ENCODE measurements around the gene WDR59.

WDR59 gene

DNA sequence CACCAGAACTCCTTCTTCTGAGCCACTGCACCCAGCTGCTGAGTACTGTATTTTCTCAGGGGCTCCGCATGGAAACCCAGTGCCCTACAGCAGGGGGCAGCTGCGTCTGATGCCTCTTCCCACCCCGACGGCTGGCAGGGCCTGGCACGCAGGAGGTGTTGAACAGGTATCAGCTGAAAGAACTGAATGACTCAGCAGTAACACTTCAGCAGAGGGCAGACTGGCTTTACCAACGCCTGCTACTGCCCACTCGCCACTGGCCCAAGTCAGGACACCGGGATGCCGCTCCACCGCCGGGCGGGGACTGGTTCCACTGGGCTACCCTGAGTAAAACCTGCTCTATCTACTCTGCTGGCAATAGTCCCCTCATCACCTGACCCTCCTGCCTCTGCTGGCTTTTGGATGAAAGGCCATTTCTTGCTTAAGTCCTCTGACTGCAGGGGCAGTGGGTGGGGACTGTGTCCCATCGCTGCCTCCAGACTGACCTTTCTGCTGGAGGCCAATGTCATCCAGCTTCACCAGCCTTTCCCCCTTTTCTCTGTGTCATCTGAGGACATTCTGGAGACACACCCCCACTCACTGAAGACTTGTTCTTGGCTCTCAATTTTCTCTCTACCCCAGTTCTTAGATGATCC, 109.9 kb downstream of the WDR59 start:
- Histone ChIP-seq H3K4me3 (ENCODE audit: low read depth, low read length) (no peak overlapping the region), H3K27ac (ENCODE audit: extremely low read depth, low read depth, low read length) (no peak overlapping the region), H3K9me3 (ENCODE audit: control insufficient read depth, insufficient read depth, low read depth, low read length) (no peaks in the 10 kb centered on the region), H3K4me1 (ENCODE audit: control insufficient read depth, insufficient read depth, low read length) (no peaks in the 10 kb centered on the region), H3K36me3 (ENCODE audit: control insufficient read depth in 2 of 2, insufficient read depth in 1 of 2, low read length in 2 of 2) (peaks cover 0 to 36% of the 10 kb centered on the region in 2 experiments; a peak in 2 of 3 replicates)
- TF ChIP-seq, protein P1, sequence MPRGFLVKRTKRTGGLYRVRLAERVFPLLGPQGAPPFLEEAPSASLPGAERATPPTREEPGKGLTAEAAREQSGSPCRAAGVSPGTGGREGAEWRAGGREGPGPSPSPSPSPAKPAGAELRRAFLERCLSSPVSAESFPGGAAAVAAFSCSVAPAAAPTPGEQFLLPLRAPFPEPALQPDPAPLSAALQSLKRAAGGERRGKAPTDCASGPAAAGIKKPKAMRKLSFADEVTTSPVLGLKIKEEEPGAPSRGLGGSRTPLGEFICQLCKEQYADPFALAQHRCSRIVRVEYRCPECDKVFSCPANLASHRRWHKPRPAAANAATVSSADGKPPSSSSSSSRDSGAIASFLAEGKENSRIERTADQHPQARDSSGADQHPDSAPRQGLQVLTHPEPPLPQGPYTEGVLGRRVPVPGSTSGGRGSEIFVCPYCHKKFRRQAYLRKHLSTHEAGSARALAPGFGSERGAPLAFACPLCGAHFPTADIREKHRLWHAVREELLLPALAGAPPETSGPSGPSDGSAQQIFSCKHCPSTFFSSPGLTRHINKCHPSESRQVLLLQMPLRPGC (tag by site-specific recombination; IDR thresholded peaks at IDR 0.05): no peak
- TF ChIP-seq, protein P2, sequence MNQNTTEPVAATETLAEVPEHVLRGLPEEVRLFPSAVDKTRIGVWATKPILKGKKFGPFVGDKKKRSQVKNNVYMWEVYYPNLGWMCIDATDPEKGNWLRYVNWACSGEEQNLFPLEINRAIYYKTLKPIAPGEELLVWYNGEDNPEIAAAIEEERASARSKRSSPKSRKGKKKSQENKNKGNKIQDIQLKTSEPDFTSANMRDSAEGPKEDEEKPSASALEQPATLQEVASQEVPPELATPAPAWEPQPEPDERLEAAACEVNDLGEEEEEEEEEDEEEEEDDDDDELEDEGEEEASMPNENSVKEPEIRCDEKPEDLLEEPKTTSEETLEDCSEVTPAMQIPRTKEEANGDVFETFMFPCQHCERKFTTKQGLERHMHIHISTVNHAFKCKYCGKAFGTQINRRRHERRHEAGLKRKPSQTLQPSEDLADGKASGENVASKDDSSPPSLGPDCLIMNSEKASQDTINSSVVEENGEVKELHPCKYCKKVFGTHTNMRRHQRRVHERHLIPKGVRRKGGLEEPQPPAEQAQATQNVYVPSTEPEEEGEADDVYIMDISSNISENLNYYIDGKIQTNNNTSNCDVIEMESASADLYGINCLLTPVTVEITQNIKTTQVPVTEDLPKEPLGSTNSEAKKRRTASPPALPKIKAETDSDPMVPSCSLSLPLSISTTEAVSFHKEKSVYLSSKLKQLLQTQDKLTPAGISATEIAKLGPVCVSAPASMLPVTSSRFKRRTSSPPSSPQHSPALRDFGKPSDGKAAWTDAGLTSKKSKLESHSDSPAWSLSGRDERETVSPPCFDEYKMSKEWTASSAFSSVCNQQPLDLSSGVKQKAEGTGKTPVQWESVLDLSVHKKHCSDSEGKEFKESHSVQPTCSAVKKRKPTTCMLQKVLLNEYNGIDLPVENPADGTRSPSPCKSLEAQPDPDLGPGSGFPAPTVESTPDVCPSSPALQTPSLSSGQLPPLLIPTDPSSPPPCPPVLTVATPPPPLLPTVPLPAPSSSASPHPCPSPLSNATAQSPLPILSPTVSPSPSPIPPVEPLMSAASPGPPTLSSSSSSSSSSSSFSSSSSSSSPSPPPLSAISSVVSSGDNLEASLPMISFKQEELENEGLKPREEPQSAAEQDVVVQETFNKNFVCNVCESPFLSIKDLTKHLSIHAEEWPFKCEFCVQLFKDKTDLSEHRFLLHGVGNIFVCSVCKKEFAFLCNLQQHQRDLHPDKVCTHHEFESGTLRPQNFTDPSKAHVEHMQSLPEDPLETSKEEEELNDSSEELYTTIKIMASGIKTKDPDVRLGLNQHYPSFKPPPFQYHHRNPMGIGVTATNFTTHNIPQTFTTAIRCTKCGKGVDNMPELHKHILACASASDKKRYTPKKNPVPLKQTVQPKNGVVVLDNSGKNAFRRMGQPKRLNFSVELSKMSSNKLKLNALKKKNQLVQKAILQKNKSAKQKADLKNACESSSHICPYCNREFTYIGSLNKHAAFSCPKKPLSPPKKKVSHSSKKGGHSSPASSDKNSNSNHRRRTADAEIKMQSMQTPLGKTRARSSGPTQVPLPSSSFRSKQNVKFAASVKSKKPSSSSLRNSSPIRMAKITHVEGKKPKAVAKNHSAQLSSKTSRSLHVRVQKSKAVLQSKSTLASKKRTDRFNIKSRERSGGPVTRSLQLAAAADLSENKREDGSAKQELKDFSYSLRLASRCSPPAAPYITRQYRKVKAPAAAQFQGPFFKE (tag by site-specific recombination; IDR thresholded peaks at IDR 0.05; ENCODE audit: borderline replicate concordance): no peak
- TF ChIP-seq ZNF544 (tag by site-specific recombination; IDR thresholded peaks at IDR 0.05): no peak
- no peak for TF ChIP-seq HOXC10 (CRISPR knock-in tag; IDR thresholded peaks at IDR 0.05)
- TF ChIP-seq, protein P3, sequence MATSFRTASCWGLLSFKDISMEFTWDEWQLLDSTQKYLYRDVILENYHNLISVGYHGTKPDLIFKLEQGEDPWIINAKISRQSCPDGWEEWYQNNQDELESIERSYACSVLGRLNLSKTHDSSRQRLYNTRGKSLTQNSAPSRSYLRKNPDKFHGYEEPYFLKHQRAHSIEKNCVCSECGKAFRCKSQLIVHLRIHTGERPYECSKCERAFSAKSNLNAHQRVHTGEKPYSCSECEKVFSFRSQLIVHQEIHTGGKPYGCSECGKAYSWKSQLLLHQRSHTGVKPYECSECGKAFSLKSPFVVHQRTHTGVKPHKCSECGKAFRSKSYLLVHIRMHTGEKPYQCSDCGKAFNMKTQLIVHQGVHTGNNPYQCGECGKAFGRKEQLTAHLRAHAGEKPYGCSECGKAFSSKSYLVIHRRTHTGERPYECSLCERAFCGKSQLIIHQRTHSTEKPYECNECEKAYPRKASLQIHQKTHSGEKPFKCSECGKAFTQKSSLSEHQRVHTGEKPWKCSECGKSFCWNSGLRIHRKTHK (tag by site-specific recombination; IDR thresholded peaks at IDR 0.05): no peak
- TF ChIP-seq, protein P4, sequence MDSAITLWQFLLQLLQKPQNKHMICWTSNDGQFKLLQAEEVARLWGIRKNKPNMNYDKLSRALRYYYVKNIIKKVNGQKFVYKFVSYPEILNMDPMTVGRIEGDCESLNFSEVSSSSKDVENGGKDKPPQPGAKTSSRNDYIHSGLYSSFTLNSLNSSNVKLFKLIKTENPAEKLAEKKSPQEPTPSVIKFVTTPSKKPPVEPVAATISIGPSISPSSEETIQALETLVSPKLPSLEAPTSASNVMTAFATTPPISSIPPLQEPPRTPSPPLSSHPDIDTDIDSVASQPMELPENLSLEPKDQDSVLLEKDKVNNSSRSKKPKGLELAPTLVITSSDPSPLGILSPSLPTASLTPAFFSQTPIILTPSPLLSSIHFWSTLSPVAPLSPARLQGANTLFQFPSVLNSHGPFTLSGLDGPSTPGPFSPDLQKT (IDR thresholded peaks at IDR 0.05; ENCODE audit: borderline replicate concordance, low read depth, low read length): no peak
- no peak for TF ChIP-seq ZNF510 (tag by site-specific recombination; IDR thresholded peaks at IDR 0.05; ENCODE audit: insufficient replicate concordance)
- TF ChIP-seq ZNF837 (tag by site-specific recombination; IDR thresholded peaks at IDR 0.05): no peak
- no peak for TF ChIP-seq ZNF791 (tag by site-specific recombination; IDR thresholded peaks at IDR 0.05)
- TF ChIP-seq ZNF785 (tag by site-specific recombination; IDR thresholded peaks at IDR 0.05): no peak
- TF ChIP-seq ZNF596 (tag by site-specific recombination; IDR thresholded peaks at IDR 0.05): no peak
- TF ChIP-seq BCL11B (tag by site-specific recombination; IDR thresholded peaks at IDR 0.05; ENCODE audit: low read depth): no peak
- TF ChIP-seq ZNF37A (tag by site-specific recombination; IDR thresholded peaks at IDR 0.05): no peak
- POLR2A ChIA-PET: no interaction called here
- CTCF ChIA-PET: interaction anchor here (0.7 kb wide), 1 partner anchor 128 kb away, joined by 3 read pairs; no protein-coding TSS in a partner anchor

DNA sequence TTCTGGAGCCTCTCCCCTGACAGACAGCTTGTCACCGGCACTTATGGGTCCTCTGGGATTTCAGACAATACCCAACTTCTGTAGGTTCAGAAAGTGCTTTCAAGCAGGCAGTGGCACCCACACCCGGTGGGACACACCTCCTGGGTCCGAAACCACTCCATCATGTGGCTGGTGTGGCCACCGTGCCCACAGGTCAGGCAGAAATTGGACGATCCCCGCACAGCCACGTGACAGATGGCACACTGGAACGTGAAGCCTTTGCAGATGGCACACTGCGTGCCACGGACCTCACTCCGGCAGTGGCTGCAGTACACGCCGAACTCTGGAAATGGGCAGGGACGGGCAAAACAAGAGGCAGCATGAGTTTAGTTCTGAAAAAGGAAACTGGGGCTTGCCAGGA, 110.8 kb downstream of the WDR59 start:
- H3K9me3 ChIP-seq (ENCODE audit: control insufficient read depth, insufficient read depth, low read depth, low read length): no peaks in the 10 kb centered on the region
- H3K4me3 ChIP-seq (ENCODE audit: low read depth, low read length): no peak overlapping the region
- H3K36me3 ChIP-seq (ENCODE audit: control insufficient read depth in 2 of 2, insufficient read depth in 1 of 2, low read length in 2 of 2): peaks cover 0 to 36% of the 10 kb centered on the region in 2 experiments; a peak in 2 of 3 replicates
- ChIA-PET POLR2A (interaction anchor here (0.6 kb wide), 1 partner anchor 38 kb away, joined by 3 read pairs; no protein-coding TSS in a partner anchor), CTCF (interaction anchor here (0.6 to 1.8 kb wide), 3 partner anchors 11 to 129 kb away, joined by 3 to 15 read pairs (median 3); no protein-coding TSS in a partner anchor)
- no peaks in the 10 kb centered on the region for H3K4me1 ChIP-seq (ENCODE audit: control insufficient read depth, insufficient read depth, low read length)
- no peak overlapping the region for H3K27ac ChIP-seq (ENCODE audit: extremely low read depth, low read depth, low read length)
- TF ChIP-seq SETDB1 (IDR thresholded peaks at IDR 0.05; ENCODE audit: insufficient read length, low read length) (no peak), ZNF560 (tag by site-specific recombination; IDR thresholded peaks at IDR 0.05; ENCODE audit: borderline replicate concordance) (no peak), ZNF660 (tag by site-specific recombination; IDR thresholded peaks at IDR 0.05) (no peak), ZNF747 (tag by site-specific recombination; IDR thresholded peaks at IDR 0.05) (no peak), ZNF544 (tag by site-specific recombination; IDR thresholded peaks at IDR 0.05) (no peak), ZNF202 (tag by site-specific recombination; IDR thresholded peaks at IDR 0.05; ENCODE audit: borderline replicate concordance) (no peak), ZFP41 (tag by site-specific recombination; IDR thresholded peaks at IDR 0.05; ENCODE audit: borderline replicate concordance) (no peak), ZNF777 (tag by site-specific recombination; IDR thresholded peaks at IDR 0.05; ENCODE audit: borderline replicate concordance) (no peak), ZNF112 (tag by site-specific recombination; IDR thresholded peaks at IDR 0.05) (no peak), ZIC2 (tag by site-specific recombination; IDR thresholded peaks at IDR 0.05) (no peak), ZNF792 (tag by site-specific recombination; IDR thresholded peaks at IDR 0.05) (no peak), FEZF1 (tag by site-specific recombination; IDR thresholded peaks at IDR 0.05) (no peak)

Data from HEK293 (cell line).